ENCODE measurements around the gene SSTR1. TPM values are rescaled to one million over a fixed set of nuclear protein-coding genes. Genes with fewer than 3 reads are reported as not detected.

The SSTR1 gene
- total RNA-seq, 6 donors from 2014 or later: under 0.01 to 14.4 (median 3.1) TPM

GRCh38 chr14:38174711-38175110 is 33.0 kb upstream of the SSTR1 start:
- Histone ChIP-seq H3K9me3 (no peaks in the 10 kb centered on the region), H3K27ac (no peak overlapping the region), H3K4me1 (peaks cover 0 to 4% (median 0%) of the 10 kb centered on the region in 4 donors), H3K36me3 (no peaks in the 10 kb centered on the region), H3K27me3 (no peaks in the 10 kb centered on the region), H3K4me3 (no peak overlapping the region)
- ATAC-seq (ENCODE audit: low FRiP score in 2 of 2): no peak
- TF ChIP-seq EP300 (IDR thresholded peaks at IDR 0.05) (no peak), CTCF (IDR thresholded peaks at IDR 0.05) (no peak), POLR2AphosphoS5 (IDR thresholded peaks at IDR 0.05) (no peak), POLR2A (IDR thresholded peaks at IDR 0.05) (no peak)
- DNase-seq: no peak
- WGBS, 2 donors: 87 to 90% methylated on average over 2 of the region's 2 CpGs

GRCh38 chr14:38175658-38176057 is 32.0 kb upstream of the SSTR1 start:
- H3K9me3 ChIP-seq: no peaks in the 10 kb centered on the region
- ATAC-seq (ENCODE audit: low FRiP score in 2 of 2): no peak
- H3K36me3 ChIP-seq: no peaks in the 10 kb centered on the region
- TF ChIP-seq EP300 (IDR thresholded peaks at IDR 0.05) (no peak), CTCF (IDR thresholded peaks at IDR 0.05) (no peak), POLR2A (IDR thresholded peaks at IDR 0.05) (no peak), POLR2AphosphoS5 (IDR thresholded peaks at IDR 0.05) (no peak)
- H3K27me3 ChIP-seq: no peaks in the 10 kb centered on the region
- peaks cover 0 to 4% (median 0%) of the 10 kb centered on the region in 4 donors for H3K4me1 ChIP-seq
- DNase-seq: no peak
- H3K27ac ChIP-seq: no peak overlapping the region
- H3K4me3 ChIP-seq: no peak overlapping the region
- 91 to 93% methylated on average over 2 of the region's 2 CpGs for WGBS, 2 donors

- no peaks in the 10 kb centered on the region for H3K27me3 ChIP-seq
- no peaks in the 10 kb centered on the region for H3K4me1 ChIP-seq
- H3K27ac ChIP-seq: no peak overlapping the region
- no peak overlapping the region for H3K4me3 ChIP-seq
- 62 to 86% methylated on average over 1 of the region's 1 CpG for WGBS, 2 donors
- no peaks in the 10 kb centered on the region for H3K36me3 ChIP-seq
- DNase-seq: no peak
- no peak for ATAC-seq (ENCODE audit: low FRiP score in 2 of 2)
- H3K9me3 ChIP-seq: no peaks in the 10 kb centered on the region
- TF ChIP-seq POLR2A (IDR thresholded peaks at IDR 0.05): no peak
- TF ChIP-seq POLR2AphosphoS5 (IDR thresholded peaks at IDR 0.05): no peak
- no peak for TF ChIP-seq EP300 (IDR thresholded peaks at IDR 0.05)
- TF ChIP-seq CTCF (IDR thresholded peaks at IDR 0.05): no peak
These were observed 31.3 kb upstream of the SSTR1 start for GRCh38 chr14:38176379-38176778.

GRCh38 chr14:38184132-38184531 is 23.6 kb upstream of the SSTR1 start:
- TF ChIP-seq CTCF (IDR thresholded peaks at IDR 0.05): no peak
- TF ChIP-seq POLR2A (IDR thresholded peaks at IDR 0.05): no peak
- no peak for TF ChIP-seq EP300 (IDR thresholded peaks at IDR 0.05)
- no peak for TF ChIP-seq POLR2AphosphoS5 (IDR thresholded peaks at IDR 0.05)
- H3K9me3 ChIP-seq: no peaks in the 10 kb centered on the region
- ATAC-seq (ENCODE audit: low FRiP score in 2 of 2): no peak

DNA sequence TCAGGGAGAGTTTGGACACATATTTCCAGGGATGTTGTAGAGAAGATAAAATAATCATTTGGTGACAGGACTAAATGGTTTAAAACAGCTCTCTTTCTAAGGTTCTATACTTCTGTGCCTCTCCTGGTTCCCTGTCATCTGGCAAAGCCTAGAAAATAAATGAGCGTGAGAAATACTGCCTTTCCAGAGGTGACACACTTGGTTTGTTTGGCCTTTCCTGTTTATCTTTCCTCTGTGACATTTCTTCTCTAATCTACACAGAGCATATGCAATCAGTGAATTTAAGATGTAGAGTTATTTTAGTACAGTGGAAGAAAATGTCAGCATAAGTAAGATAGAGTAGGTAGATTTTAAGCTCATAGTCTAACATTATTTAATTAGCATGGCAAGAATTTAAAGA is 22.0 kb upstream of the SSTR1 start:
- WGBS, 2 donors: 55 to 60% methylated on average over 1 of the region's 1 CpG
- TF ChIP-seq POLR2A (IDR thresholded peaks at IDR 0.05) (no peak), CTCF (IDR thresholded peaks at IDR 0.05) (no peak), EP300 (IDR thresholded peaks at IDR 0.05) (no peak), POLR2AphosphoS5 (IDR thresholded peaks at IDR 0.05) (no peak)
- no peaks in the 10 kb centered on the region for H3K9me3 ChIP-seq
- no peak overlapping the region for H3K27ac ChIP-seq
- DNase-seq (no peak), ATAC-seq (ENCODE audit: low FRiP score in 2 of 2) (no peak)
- H3K4me3 ChIP-seq: no peak overlapping the region
- no peaks in the 10 kb centered on the region for H3K27me3 ChIP-seq
- H3K36me3 ChIP-seq: no peaks in the 10 kb centered on the region
- no peaks in the 10 kb centered on the region for H3K4me1 ChIP-seq

More at GRCh38 chr14:38184132-38184531, 23.6 kb upstream of the SSTR1 start:
- no peaks in the 10 kb centered on the region for H3K4me1 ChIP-seq
- H3K27me3 ChIP-seq: no peaks in the 10 kb centered on the region
- H3K36me3 ChIP-seq: no peaks in the 10 kb centered on the region
- no peak overlapping the region for H3K4me3 ChIP-seq
- DNase-seq: no peak
- H3K27ac ChIP-seq: no peak overlapping the region

All from upper lobe of left lung (tissue), 6 donors.